Tibial artery (tissue), 4 donors: ENCODE results near the gene NRP2.

Experiments used
- DNase-seq, 2 donors: peaks; one replicate each; pipeline ENCODE4 v3.0.0-alpha.2; 2019
- H3K27ac ChIP-seq, 2 donors: fragments of 200-600 bp; sonication (generic) in 1 of 2; 1 replicate in 1 of 2; 2 replicates in 1 of 2; pipeline ENCODE4 v1.5.1; 2018 to 2019; ENCODE audit warnings: mild to moderate bottlenecking in 1 of 2
- H3K27me3 ChIP-seq, 2 donors: fragments of 200-600 bp; sonication (generic) in 1 of 2; one replicate each; pipeline versions ENCODE4 v1.5.1 to v1.6.0; 2016 to 2019
- H3K36me3 ChIP-seq, 3 donors: fragments of 200-600 bp; sonication (generic) in 2 of 3; one replicate each; pipeline ENCODE4 v1.5.1; 2016 to 2019; ENCODE audit warnings: mild to moderate bottlenecking in 2 of 3
- H3K4me1 ChIP-seq, 4 donors: fragments of 200-600 bp; sonication (generic) in 2 of 4; 1 replicate in 3 of 4; 2 replicates in 1 of 4; pipeline ENCODE4 v1.5.1; 2016 to 2019
- H3K4me3 ChIP-seq, 2 donors: fragments of 200-600 bp; sonication (generic) in 1 of 2; 1 replicate in 1 of 2; 2 replicates in 1 of 2; pipeline ENCODE4 v1.5.1; 2018 to 2019; ENCODE audit warnings: mild to moderate bottlenecking in 2 of 2
- H3K9me3 ChIP-seq, 3 donors: fragments of 200-600 bp; sonication (generic) in 1 of 3; one replicate each; pipeline ENCODE4 v1.5.1; 2016 to 2019
- intact Hi-C: fragments of 100-400 bp; cut with DNase I; formaldehyde crosslinking; loops from one replicate; pipeline ENCODE4 v1.15.0; 2023; ENCODE audit warnings: low total_unique reads
- TF ChIP-seq, protein P1 (sequence below), 2 experiments: fragments of 200-600 bp in 1 of 2; fragments of 450-650 bp in 1 of 2; IDR thresholded peaks; one replicate each; pipeline ENCODE4 v1.5.1; 2017 to 2019; ENCODE audit warnings: antibody characterized with exemption in 2 of 2, mild to moderate bottlenecking in 1 of 2, moderate library complexity in 1 of 2

Gene NRP2

DNA sequence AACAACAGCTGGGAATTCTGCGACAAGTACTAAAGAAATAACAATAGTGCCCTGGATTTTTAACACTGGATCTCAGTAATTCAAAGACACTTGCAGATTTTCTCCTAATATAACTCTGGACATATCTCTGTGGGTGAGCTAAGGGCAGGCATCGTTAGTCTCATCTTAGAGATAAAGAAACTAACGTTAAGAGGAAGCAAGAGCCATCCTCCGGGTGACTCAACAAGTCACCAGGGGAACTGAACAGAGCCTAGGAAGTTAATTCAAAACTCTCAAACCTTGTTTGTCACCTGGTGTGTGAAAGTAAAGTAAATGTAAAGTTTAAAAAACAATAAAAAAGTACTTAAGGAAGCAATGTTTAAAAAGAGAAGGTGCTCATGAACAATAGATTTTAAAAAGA is 41.6 kb upstream of the NRP2 start:
- no peak overlapping the region for H3K27ac ChIP-seq
- intact Hi-C loops = no loop called here
- H3K4me3 ChIP-seq = no peak overlapping the region
- H3K27me3 ChIP-seq = no peaks in the 10 kb centered on the region
- no peaks in the 10 kb centered on the region for H3K36me3 ChIP-seq
- DNase-seq = no peak
- TF ChIP-seq, protein P1, sequence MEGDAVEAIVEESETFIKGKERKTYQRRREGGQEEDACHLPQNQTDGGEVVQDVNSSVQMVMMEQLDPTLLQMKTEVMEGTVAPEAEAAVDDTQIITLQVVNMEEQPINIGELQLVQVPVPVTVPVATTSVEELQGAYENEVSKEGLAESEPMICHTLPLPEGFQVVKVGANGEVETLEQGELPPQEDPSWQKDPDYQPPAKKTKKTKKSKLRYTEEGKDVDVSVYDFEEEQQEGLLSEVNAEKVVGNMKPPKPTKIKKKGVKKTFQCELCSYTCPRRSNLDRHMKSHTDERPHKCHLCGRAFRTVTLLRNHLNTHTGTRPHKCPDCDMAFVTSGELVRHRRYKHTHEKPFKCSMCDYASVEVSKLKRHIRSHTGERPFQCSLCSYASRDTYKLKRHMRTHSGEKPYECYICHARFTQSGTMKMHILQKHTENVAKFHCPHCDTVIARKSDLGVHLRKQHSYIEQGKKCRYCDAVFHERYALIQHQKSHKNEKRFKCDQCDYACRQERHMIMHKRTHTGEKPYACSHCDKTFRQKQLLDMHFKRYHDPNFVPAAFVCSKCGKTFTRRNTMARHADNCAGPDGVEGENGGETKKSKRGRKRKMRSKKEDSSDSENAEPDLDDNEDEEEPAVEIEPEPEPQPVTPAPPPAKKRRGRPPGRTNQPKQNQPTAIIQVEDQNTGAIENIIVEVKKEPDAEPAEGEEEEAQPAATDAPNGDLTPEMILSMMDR (IDR thresholded peaks at IDR 0.05) = no peak
- no peaks in the 10 kb centered on the region for H3K9me3 ChIP-seq
- no peaks in the 10 kb centered on the region for H3K4me1 ChIP-seq

DNA sequence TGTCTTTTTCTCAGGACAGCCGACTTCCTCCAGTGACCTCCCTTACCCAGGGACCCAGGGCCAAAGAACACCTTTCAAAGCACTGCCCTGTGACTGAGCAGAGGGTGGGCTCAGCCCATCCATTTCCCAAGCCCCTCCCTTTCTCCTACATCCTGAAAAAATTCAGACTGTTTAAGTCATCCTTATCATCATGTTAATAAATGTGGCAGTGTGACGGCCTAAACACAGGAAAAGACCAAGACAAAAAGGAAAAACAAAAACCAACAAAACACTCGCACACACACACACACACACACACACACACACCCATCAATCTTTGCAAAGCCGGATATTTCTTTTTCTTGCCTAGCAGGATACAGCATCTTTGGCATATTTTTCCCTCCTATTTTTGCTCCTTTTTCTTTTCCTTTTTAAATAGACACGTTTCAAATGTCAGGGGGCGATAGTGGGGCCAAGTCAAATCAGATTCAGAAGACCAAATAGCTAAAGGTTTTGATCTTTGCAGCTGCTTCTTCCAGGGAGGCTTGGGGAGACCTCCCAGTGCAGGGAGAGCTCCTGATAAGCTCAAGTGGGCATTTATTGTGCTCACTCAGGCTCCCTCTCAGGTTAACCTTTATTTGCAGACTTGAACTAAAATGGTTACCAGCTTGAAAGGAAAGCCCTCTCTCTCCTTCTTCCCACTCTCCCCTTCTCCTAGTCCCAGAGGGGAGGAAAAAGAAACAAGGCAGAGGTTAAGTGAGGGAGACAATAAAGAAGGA is 39.5 kb upstream of the NRP2 start:
- intact Hi-C loops = no loop called here
- no peak for DNase-seq

DNA sequence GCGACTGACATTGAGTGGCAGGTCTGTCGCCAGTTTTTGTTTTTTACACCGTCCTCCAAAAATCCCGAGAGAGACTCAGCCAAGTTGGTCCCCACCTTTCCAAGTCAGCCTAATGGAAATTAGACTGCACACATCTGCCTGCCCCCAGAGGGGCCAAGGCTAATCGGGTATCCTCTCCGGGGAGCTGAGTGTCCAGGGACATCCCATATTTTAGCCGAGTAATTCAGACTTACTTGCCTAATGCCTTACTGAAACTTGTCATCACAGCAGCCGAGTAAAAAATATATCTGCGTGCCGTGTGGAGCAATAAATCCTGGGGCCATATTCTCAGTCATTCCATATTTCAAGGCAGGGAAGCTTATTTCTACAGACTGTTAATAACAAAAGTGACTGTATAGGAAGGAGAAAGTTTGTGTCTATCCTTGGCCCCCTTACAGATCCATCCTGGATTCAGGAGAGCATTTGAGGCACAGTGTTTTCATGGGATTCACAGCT is 38.9 kb upstream of the NRP2 start:
- H3K36me3 ChIP-seq = no peaks in the 10 kb centered on the region
- H3K4me3 ChIP-seq = no peak overlapping the region
- H3K9me3 ChIP-seq = no peaks in the 10 kb centered on the region
- H3K4me1 ChIP-seq = no peaks in the 10 kb centered on the region
- TF ChIP-seq, protein P1 (IDR thresholded peaks at IDR 0.05) = no peak
- H3K27ac ChIP-seq = no peak overlapping the region
- intact Hi-C loops = no loop called here
- DNase-seq = no peak
- H3K27me3 ChIP-seq = no peaks in the 10 kb centered on the region

More for the DNA sequence above, 39.5 kb upstream of the NRP2 start:
- no peak overlapping the region for H3K27ac ChIP-seq
- H3K36me3 ChIP-seq = no peaks in the 10 kb centered on the region
- no peaks in the 10 kb centered on the region for H3K4me1 ChIP-seq
- no peaks in the 10 kb centered on the region for H3K9me3 ChIP-seq
- no peak overlapping the region for H3K4me3 ChIP-seq
- TF ChIP-seq, protein P1 (IDR thresholded peaks at IDR 0.05) = no peak
- no peaks in the 10 kb centered on the region for H3K27me3 ChIP-seq

DNA sequence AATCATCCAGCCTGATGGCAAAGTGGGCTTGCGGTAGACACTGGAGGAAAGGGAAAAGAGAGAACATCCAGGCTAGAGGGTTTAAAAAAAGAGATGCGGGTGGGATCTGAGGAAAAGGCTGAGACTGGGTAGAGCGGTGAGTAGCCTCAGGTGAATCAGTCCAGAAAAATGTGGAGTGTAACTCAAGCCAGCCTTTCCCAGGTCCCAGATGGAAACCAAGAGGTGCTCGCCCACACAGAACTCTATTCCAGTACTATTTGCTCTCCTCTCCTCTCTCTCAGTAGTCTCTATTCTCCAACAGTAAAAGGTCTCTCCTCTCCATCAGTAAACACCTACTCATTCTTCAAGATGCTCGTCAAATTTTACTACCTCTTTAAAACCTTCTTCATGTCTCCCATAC is 38.3 kb upstream of the NRP2 start:
- H3K36me3 ChIP-seq = no peaks in the 10 kb centered on the region
- DNase-seq = no peak
- H3K27ac ChIP-seq = no peak overlapping the region
- no peaks in the 10 kb centered on the region for H3K4me1 ChIP-seq
- no peaks in the 10 kb centered on the region for H3K9me3 ChIP-seq
- no peaks in the 10 kb centered on the region for H3K27me3 ChIP-seq
- no peak overlapping the region for H3K4me3 ChIP-seq
- TF ChIP-seq, protein P1 (IDR thresholded peaks at IDR 0.05) = no peak
- intact Hi-C loops = no loop called here

DNA sequence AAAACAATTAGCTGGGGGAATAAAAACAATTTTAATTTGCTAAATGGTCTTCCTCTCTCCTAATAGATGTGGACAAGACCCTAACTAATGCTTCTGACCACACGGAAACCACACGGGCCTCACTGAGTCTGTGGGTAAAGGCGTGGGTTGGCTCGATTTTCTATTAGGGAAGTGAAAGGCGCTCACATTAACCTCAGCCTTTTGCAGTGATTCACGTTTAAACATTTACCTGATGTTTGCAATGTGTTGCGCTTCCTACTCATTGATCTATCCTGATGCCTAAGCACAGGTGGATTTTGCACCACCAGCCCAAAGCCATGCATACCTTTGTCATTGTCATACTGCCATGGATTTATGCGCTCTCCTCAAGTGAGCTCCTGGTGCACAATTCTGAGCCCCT is 35.6 kb upstream of the NRP2 start:
- intact Hi-C loops = no loop called here
- no peak overlapping the region for H3K27ac ChIP-seq
- no peaks in the 10 kb centered on the region for H3K36me3 ChIP-seq
- DNase-seq = no peak
- H3K27me3 ChIP-seq = no peaks in the 10 kb centered on the region
- no peaks in the 10 kb centered on the region for H3K9me3 ChIP-seq
- H3K4me1 ChIP-seq = no peaks in the 10 kb centered on the region
- TF ChIP-seq, protein P1 (IDR thresholded peaks at IDR 0.05) = no peak
- no peak overlapping the region for H3K4me3 ChIP-seq
